ENCODE measurements around the gene GBX1.

Gene GBX1

DNA sequence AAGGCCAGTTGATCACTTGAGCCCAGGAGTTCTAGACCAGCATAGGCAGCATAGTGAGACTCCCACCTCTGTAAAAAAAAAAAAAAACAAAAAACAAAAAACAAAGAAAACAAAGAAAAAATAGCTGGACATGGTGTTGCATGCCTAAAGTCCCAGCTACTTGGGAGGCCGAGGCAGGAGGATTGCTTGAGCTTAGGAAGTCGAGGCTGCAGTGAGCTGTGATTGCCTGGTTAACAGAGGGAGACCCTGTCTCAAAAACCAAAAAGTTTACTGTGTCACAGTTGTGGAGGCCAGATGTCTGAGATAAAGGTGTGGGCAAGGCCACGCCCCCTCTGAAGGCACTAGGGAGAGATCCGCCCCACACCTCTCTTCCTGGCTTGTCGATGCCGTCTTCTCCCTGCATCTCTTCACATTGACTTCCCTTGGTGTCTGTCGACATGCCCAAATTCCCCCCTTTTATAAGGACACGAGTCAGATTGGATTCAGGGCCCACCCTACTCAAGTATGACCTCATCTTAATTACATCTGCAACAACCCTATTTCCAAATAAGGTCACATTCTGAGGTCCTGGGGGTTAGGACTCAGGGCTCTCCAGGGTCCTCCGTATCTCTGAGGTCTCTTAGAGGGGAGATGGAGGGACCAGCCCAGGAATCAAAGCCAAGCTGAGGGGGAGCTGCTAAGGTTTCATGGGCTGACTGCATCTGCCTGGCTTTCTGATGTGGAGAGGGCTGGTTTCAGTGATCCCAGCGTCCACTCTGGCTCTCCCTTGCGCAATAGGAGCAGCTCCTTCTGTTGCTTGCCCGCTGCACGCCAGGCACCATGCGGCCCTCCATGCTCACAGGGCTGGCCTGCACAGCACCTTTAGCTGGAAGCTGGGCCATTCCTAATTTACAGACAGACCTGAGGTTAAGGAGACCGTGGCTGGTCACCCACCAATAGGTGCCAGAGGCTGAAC lies 58.1 kb downstream of the GBX1 start:
- no peak overlapping the region for H3K27ac Mint-ChIP-seq
- H3K4me1 Mint-ChIP-seq = no peaks in the 10 kb centered on the region
- peaks cover 22% of the 10 kb centered on the region for H3K27me3 Mint-ChIP-seq
- DNase-seq (no peak), ATAC-seq (no peak)
- no peak overlapping the region for H3K4me3 Mint-ChIP-seq
- H3K9me3 Mint-ChIP-seq = no peaks in the 10 kb centered on the region

DNA sequence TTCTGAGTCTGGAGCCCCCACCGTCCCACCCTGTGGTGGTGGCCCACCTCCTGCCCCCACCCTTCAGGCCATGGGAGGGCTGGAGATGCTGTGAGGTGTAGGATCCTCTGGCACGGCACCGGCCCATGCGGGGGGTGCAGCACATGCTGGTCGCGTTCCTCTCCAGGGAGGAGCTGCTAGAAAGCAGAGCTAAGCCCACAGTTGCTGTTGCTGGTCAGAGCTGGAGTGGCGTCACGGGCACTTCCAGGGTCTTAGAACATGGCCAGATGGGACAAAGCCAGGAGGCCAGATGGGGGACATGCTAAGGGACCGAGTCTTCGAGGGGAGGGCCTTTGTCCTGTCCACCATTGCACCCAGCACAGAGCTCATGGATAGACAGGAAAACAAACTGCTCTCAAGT lies 59.6 kb downstream of the GBX1 start:
- ATAC-seq = no peak
- H3K27ac Mint-ChIP-seq = no peak overlapping the region
- no peaks in the 10 kb centered on the region for H3K9me3 Mint-ChIP-seq
- DNase-seq = no peak
- H3K4me1 Mint-ChIP-seq = no peaks in the 10 kb centered on the region
- H3K4me3 Mint-ChIP-seq = no peak overlapping the region
- peaks cover 14% of the 10 kb centered on the region for H3K27me3 Mint-ChIP-seq

DNA sequence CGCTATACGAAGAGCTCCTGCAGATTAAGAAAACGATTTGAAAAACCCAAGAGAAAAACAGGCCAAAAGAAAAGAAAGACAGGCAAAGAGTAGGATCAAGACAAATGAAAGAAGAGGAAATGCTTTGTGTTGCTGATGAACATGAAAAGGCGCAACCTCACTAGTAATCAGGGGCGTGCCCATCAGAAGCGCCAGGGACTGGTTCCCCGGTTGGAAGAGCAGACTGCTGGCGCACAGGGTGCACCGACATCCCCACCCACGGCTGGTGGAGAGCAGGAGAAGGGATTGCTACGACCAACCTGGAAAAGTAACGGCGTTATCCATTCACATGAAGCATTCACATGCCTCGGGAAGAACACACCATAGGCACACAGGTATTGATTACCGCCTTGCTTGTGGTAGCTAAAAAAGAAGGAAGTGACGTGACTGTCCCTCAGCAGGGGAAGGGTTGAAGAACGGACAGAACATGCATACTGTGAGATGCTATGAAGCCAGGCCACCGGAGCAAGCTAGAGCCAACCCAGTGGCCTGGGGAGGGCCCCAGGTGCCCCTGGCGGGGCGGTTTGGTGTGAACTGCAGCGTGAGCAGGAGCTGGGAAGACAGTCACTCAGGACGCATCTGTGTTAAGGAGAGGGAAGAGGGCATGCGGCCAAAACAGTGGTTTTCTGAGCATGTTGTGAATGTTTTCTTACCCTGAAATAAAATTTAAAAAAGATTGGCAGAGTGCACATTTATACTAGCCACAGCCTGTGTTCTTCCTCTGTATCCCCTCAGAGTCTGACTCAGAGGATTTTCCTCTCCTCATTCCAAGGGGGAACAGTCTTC lies 62.9 kb downstream of the GBX1 start:
- Mint-ChIP-seq H3K4me3 (no peak overlapping the region), H3K27ac (no peak overlapping the region), H3K4me1 (no peaks in the 10 kb centered on the region), H3K27me3 (peaks cover 8% of the 10 kb centered on the region), H3K9me3 (no peaks in the 10 kb centered on the region)
- DNase-seq (no peak), ATAC-seq (no peak)

DNA sequence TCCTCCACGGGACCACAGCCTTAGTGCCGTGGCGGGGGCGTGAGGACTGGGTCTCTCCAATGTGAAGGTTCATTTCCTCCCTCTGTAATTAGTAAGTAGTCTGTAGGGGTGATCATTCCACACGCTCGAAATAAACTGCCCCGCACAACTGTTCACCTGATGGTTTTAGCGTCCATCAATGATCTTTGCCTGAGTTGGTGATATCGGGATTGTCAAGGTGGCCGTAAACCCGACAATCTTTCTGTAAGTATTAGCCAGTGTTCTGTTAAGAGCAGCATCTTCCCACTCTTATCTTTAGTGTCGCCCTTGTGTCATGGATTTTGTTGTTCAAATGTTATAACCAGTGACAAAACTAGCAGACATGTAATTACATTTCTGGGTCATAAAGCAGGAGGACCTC lies 63.5 kb downstream of the GBX1 start:
- Mint-ChIP-seq H3K9me3 (no peaks in the 10 kb centered on the region), H3K4me3 (no peak overlapping the region), H3K27ac (no peak overlapping the region), H3K27me3 (peaks cover 8% of the 10 kb centered on the region), H3K4me1 (no peaks in the 10 kb centered on the region)
- ATAC-seq = no peak
- no peak for DNase-seq

DNA sequence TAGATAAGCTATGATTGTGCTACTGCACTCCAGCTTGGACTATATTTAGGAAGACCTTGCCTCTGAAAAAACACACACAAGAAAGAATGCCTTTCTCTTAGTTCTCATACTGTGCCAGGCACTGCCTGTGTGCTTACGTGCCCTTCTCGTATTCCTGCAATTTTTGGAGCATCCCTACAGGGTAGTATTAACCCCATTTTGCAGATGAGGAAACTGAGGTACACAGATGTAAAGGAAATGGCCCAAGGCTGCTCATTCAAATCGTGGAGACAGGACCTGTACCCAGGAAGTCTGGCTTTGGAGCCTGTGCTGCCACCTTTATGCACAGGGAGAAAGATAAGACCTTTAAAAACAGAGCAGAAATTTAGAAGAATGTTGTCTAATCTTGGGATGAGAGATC lies 64.5 kb downstream of the GBX1 start:
- no peaks in the 10 kb centered on the region for H3K4me1 Mint-ChIP-seq

DNA sequence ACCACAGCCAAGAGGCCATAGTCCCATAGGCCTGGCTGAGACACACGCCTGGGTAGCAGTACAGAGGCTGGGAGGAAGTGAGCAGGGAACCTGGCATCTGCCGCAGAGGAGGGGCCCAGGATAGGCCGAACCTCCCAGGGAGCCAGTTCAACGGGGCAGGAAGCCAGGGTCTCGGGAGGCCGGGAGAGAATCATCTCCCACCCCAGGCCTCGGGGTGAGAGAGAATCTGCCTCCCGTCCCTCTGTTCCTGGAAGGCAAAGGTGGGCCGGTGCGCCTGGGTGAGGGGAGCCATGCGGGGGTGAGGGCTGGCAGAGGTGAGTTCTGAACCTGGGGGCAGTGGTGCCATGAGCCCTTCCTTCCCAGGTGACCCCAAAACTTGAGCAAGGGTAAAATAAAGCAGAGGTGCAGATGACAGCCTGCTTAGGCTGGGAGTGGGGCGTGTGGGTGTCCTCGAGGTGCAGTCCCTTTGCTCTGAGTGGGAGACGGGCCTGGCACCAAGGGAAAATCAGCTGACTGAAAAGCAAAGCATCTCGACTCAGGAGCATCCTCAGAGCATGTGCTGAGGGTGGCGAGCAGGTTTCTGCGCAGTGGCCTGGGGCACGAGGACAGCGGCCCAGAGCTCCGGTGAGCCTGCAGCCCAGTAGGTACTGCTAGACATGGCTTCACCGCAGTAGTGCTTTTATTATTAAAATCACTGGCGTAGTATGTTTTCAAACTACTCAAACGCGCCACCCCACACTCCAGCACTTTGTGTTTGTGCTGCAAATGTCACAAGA lies 65.7 kb downstream of the GBX1 start:
- Mint-ChIP-seq H3K27me3 (peaks cover 8% of the 10 kb centered on the region), H3K27ac (no peak overlapping the region), H3K9me3 (no peaks in the 10 kb centered on the region), H3K4me3 (no peak overlapping the region), H3K4me1 (no peaks in the 10 kb centered on the region)
- ATAC-seq (no peak), DNase-seq (no peak)

More for the DNA sequence above, 64.5 kb downstream of the GBX1 start:
- H3K9me3 Mint-ChIP-seq = no peaks in the 10 kb centered on the region
- H3K4me3 Mint-ChIP-seq = no peak overlapping the region
- H3K27ac Mint-ChIP-seq = no peak overlapping the region
- DNase-seq (no peak), ATAC-seq (no peak)
- H3K27me3 Mint-ChIP-seq = peaks cover 8% of the 10 kb centered on the region

DNA sequence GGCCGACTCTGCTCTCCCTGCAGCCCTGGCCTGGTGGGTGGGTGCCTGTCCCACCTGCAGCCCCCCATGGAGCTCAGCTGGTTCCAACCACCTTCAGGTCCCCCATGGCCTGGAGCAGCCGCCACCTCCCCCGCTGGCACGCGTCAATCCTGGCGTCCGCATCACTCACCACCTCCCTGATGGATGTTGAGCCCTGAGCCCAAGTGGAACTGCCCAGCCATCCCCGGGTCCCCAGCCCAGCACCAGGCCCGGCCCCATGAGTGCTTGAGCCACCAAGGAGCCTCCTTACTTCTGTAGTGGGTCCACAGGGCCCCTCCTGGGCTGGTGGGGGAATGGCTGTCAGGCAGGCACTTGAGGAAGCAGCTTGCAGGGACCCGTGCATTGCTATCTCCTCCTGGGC lies 66.6 kb downstream of the GBX1 start:
- DNase-seq (no peak), ATAC-seq (no peak)
- no peak overlapping the region for H3K27ac Mint-ChIP-seq
- no peaks in the 10 kb centered on the region for H3K9me3 Mint-ChIP-seq
- no peak overlapping the region for H3K4me3 Mint-ChIP-seq
- H3K27me3 Mint-ChIP-seq = peaks cover 8% of the 10 kb centered on the region
- no peaks in the 10 kb centered on the region for H3K4me1 Mint-ChIP-seq

DNA sequence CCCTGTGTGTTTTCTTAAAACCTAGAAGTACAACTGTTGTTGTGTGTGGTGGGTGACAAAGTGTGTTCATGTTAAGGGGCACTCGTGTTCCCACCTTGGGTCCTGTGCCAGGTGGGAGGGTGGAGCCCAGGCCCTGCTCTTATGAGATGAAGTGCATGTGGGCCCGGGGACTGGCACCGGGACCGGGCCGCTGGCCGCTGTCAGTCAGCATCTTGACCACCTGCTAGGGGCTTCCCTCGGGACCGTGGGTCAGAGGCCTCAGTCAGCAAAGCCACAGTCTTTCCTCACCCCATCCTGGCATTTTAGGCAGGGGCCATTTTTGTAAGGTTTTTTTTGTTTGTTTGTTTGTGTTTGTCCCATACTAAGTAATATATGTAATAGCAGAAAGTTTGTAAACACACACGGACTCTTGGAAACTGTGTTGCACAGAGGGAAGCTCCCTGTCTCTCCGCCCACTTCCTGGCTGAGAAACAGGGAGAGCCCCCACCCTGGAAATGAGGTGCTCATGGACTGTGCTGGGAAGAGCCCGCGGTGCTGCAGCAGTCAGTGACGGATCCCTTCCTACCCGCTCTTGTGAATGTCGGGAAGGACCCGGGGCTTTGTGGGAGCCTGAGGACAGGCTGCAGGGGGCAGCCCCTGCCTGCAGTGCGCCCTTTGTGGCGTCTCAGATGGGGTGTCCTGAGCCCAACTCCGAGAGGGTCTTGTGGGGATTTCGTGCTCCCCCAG lies 67.8 kb downstream of the GBX1 start:
- Mint-ChIP-seq H3K4me3 (no peak overlapping the region), H3K27me3 (peaks cover 5% of the 10 kb centered on the region)

More for the DNA sequence above, 67.8 kb downstream of the GBX1 start:
- no peaks in the 10 kb centered on the region for H3K9me3 Mint-ChIP-seq
- H3K27ac Mint-ChIP-seq = no peak overlapping the region
- ATAC-seq = no peak
- DNase-seq = no peak
- H3K4me1 Mint-ChIP-seq = no peaks in the 10 kb centered on the region

Data from stimulated activated naive CD8-positive, alpha-beta T cell treated with anti-CD3 and anti-CD28 coated beads, Interleukin-15, amount 100 ng/mL, for 72 hours (primary cell).